Measurements from ENCODE around the gene TGFB2.

The TGFB2 gene

GRCh38 chr1:218431476-218431875 is 86.3 kb downstream of the TGFB2 start:
- Histone ChIP-seq H3K4me3 (ENCODE audit: low read depth in 1 of 5, low read length in 5 of 5) (no peak overlapping the region), H3K9me3 (ENCODE audit: control insufficient read depth in 5 of 5, low read length in 5 of 5) (no peaks in the 10 kb centered on the region), H3K9ac (ENCODE audit: low read length in 5 of 5) (no peak overlapping the region), H3K27ac (ENCODE audit: low read depth, low read length) (no peak overlapping the region), H3K36me3 (ENCODE audit: control insufficient read depth in 5 of 5, insufficient read depth in 5 of 5, low read length in 5 of 5) (peaks cover 0 to 4% (median 0%) of the 10 kb centered on the region in 5 donors), H3K27me3 (ENCODE audit: control insufficient read depth in 5 of 5, insufficient read depth in 4 of 5, low read length in 5 of 5) (no peaks in the 10 kb centered on the region), H3K4me1 (ENCODE audit: control insufficient read depth in 5 of 5, insufficient read depth in 5 of 5, low read length in 5 of 5) (peaks cover 0 to 2% (median under 1%) of the 10 kb centered on the region in 5 donors)

GRCh38 chr1:218433744-218434143 is 88.6 kb downstream of the TGFB2 start:
- Histone ChIP-seq H3K36me3 (ENCODE audit: control insufficient read depth in 5 of 5, insufficient read depth in 5 of 5, low read length in 5 of 5) (peaks cover 0 to 4% (median 0%) of the 10 kb centered on the region in 5 donors), H3K27ac (ENCODE audit: low read depth, low read length) (no peak overlapping the region), H3K4me3 (ENCODE audit: low read depth in 1 of 5, low read length in 5 of 5) (no peak overlapping the region), H3K4me1 (ENCODE audit: control insufficient read depth in 5 of 5, insufficient read depth in 5 of 5, low read length in 5 of 5) (no peaks in the 10 kb centered on the region), H3K9ac (ENCODE audit: low read length in 5 of 5) (no peak overlapping the region), H3K9me3 (ENCODE audit: control insufficient read depth in 5 of 5, low read length in 5 of 5) (no peaks in the 10 kb centered on the region), H3K27me3 (ENCODE audit: control insufficient read depth in 5 of 5, insufficient read depth in 4 of 5, low read length in 5 of 5) (no peaks in the 10 kb centered on the region)

DNA sequence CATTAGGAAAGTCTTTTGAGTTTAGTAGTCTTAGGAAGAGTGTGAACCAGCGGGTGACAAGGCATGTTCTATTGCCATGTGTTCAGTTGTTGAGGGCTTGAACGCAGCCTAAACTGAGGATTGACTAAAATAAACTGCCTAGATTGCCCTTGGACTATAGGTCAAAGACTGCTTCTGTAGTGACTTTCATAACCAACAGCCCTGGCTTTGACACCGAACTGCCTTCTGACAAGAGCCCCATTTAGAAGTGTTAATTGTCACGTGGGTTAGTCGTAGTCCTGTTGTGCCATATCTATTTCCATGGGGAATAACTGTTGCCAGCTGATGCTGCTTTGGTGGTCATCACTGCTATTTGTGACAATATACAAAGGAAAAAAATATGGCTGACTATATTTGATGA is 90.4 kb downstream of the TGFB2 start:
- no peak overlapping the region for H3K4me3 ChIP-seq (ENCODE audit: low read depth in 1 of 5, low read length in 5 of 5)
- H3K36me3 ChIP-seq (ENCODE audit: control insufficient read depth in 5 of 5, insufficient read depth in 5 of 5, low read length in 5 of 5), result peaks cover 0 to 4% (median 0%) of the 10 kb centered on the region in 5 donors
- H3K9me3 ChIP-seq (ENCODE audit: control insufficient read depth in 5 of 5, low read length in 5 of 5), result no peaks in the 10 kb centered on the region
- no peak overlapping the region for H3K27ac ChIP-seq (ENCODE audit: low read depth, low read length)
- no peaks in the 10 kb centered on the region for H3K27me3 ChIP-seq (ENCODE audit: control insufficient read depth in 5 of 5, insufficient read depth in 4 of 5, low read length in 5 of 5)
- H3K4me1 ChIP-seq (ENCODE audit: control insufficient read depth in 5 of 5, insufficient read depth in 5 of 5, low read length in 5 of 5), result peaks cover 0 to 8% (median 4%) of the 10 kb centered on the region in 5 donors
- no peak overlapping the region for H3K9ac ChIP-seq (ENCODE audit: low read length in 5 of 5)

DNA sequence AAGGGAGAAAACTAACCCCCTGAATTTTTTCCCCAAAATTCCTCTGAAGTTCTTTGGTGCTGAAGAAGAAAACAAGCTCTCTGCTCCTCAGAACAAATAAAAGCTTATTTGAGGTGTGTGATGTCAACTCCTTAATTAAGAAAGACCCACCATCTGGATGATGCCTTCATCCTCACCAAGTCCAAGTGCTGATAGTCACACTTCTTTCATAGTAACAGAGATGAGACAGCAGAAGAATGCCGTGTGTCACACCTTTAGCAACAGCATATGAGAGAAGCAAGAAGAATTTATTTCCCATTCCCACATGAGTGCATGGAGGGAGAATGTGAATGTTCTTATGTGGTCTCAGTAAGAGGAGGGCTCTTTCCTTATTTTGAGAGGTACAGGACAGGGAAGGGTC is 91.2 kb downstream of the TGFB2 start:
- H3K27ac ChIP-seq (ENCODE audit: low read depth, low read length), result no peak overlapping the region
- H3K36me3 ChIP-seq (ENCODE audit: control insufficient read depth in 5 of 5, insufficient read depth in 5 of 5, low read length in 5 of 5), result peaks cover 0 to 4% (median 0%) of the 10 kb centered on the region in 5 donors
- no peak overlapping the region for H3K4me3 ChIP-seq (ENCODE audit: low read depth in 1 of 5, low read length in 5 of 5)
- H3K9ac ChIP-seq (ENCODE audit: low read length in 5 of 5), result no peak overlapping the region
- H3K4me1 ChIP-seq (ENCODE audit: control insufficient read depth in 5 of 5, insufficient read depth in 5 of 5, low read length in 5 of 5), result peaks cover 0 to 8% (median 4%) of the 10 kb centered on the region in 5 donors
- no peaks in the 10 kb centered on the region for H3K27me3 ChIP-seq (ENCODE audit: control insufficient read depth in 5 of 5, insufficient read depth in 4 of 5, low read length in 5 of 5)
- H3K9me3 ChIP-seq (ENCODE audit: control insufficient read depth in 5 of 5, low read length in 5 of 5), result no peaks in the 10 kb centered on the region

- Histone ChIP-seq H3K36me3 (ENCODE audit: control insufficient read depth in 5 of 5, insufficient read depth in 5 of 5, low read length in 5 of 5) (peaks cover 0 to 4% (median 0%) of the 10 kb centered on the region in 5 donors), H3K27me3 (ENCODE audit: control insufficient read depth in 5 of 5, insufficient read depth in 4 of 5, low read length in 5 of 5) (no peaks in the 10 kb centered on the region), H3K27ac (ENCODE audit: low read depth, low read length) (no peak overlapping the region), H3K9ac (ENCODE audit: low read length in 5 of 5) (no peak overlapping the region), H3K4me3 (ENCODE audit: low read depth in 1 of 5, low read length in 5 of 5) (no peak overlapping the region), H3K9me3 (ENCODE audit: control insufficient read depth in 5 of 5, low read length in 5 of 5) (no peaks in the 10 kb centered on the region), H3K4me1 (ENCODE audit: control insufficient read depth in 5 of 5, insufficient read depth in 5 of 5, low read length in 5 of 5) (peaks cover 0 to 8% (median 4%) of the 10 kb centered on the region in 5 donors)
Measured at GRCh38 chr1:218436997-218437396, 91.9 kb downstream of the TGFB2 start.

DNA sequence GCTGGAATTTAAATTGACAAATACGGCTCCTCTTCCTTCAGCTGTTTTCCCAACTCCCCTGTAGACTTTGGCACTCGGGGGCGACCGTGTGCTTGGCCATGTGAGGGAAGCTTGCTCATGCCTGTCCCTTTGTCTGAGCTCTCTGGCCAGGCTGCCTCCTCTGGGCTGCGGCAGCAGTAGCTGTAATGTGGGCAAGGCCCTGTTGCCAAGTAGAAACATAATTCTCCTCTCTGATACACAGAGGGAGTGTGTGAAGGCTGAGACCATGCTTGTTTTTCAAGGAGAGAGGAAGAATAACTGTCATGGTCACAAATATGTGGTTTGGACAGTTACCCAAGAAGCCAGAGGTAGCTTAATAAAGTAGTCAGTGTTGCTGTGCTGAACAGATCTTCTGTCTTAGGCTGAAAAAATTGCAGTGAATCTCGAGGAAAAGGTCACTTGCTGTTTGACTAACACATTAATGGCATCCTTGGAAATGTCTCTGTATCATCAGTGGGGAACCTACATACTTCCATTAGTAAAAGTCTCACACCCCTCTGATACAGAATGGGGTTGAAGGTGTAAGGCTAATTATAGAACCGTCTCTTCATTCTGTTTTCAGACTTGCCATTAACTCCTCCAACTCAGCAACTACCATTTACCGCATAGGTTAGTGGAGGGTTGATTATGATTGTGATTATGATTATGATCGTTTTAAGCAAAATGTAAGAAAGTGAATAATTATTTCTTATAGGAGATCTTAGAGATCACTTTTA is 94.6 kb downstream of the TGFB2 start:
- Histone ChIP-seq H3K27me3 (ENCODE audit: control insufficient read depth in 5 of 5, insufficient read depth in 4 of 5, low read length in 5 of 5) (no peaks in the 10 kb centered on the region), H3K4me1 (ENCODE audit: control insufficient read depth in 5 of 5, insufficient read depth in 5 of 5, low read length in 5 of 5) (peaks cover 0 to 8% (median 4%) of the 10 kb centered on the region in 5 donors), H3K27ac (ENCODE audit: low read depth, low read length) (no peak overlapping the region), H3K9me3 (ENCODE audit: control insufficient read depth in 5 of 5, low read length in 5 of 5) (no peaks in the 10 kb centered on the region), H3K36me3 (ENCODE audit: control insufficient read depth in 5 of 5, insufficient read depth in 5 of 5, low read length in 5 of 5) (no peaks in the 10 kb centered on the region), H3K9ac (ENCODE audit: low read length in 5 of 5) (no peak overlapping the region), H3K4me3 (ENCODE audit: low read depth in 1 of 5, low read length in 5 of 5) (no peak overlapping the region)

GRCh38 chr1:218443255-218443654 is 98.1 kb downstream of the TGFB2 start:
- Histone ChIP-seq H3K27me3 (ENCODE audit: control insufficient read depth in 5 of 5, insufficient read depth in 4 of 5, low read length in 5 of 5) (no peaks in the 10 kb centered on the region), H3K4me1 (ENCODE audit: control insufficient read depth in 5 of 5, insufficient read depth in 5 of 5, low read length in 5 of 5) (peaks cover 0 to 10% (median 4%) of the 10 kb centered on the region in 5 donors), H3K4me3 (ENCODE audit: low read depth in 1 of 5, low read length in 5 of 5) (no peak overlapping the region), H3K27ac (ENCODE audit: low read depth, low read length) (no peak overlapping the region), H3K36me3 (ENCODE audit: control insufficient read depth in 5 of 5, insufficient read depth in 5 of 5, low read length in 5 of 5) (no peaks in the 10 kb centered on the region), H3K9ac (ENCODE audit: low read length in 5 of 5) (no peak overlapping the region), H3K9me3 (ENCODE audit: control insufficient read depth in 5 of 5, low read length in 5 of 5) (no peaks in the 10 kb centered on the region)

DNA sequence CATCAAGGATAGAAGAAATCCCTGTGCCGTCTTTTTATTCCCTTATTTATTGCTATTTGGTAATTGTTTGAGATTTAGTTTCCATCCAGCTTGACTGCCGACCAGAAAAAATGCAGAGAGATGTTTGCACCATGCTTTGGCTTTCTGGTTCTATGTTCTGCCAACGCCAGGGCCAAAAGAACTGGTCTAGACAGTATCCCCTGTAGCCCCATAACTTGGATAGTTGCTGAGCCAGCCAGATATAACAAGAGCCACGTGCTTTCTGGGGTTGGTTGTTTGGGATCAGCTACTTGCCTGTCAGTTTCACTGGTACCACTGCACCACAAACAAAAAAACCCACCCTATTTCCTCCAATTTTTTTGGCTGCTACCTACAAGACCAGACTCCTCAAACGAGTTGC is 99.0 kb downstream of the TGFB2 start:
- H3K36me3 ChIP-seq (ENCODE audit: control insufficient read depth in 5 of 5, insufficient read depth in 5 of 5, low read length in 5 of 5), result no peaks in the 10 kb centered on the region
- H3K27me3 ChIP-seq (ENCODE audit: control insufficient read depth in 5 of 5, insufficient read depth in 4 of 5, low read length in 5 of 5), result no peaks in the 10 kb centered on the region
- H3K9ac ChIP-seq (ENCODE audit: low read length in 5 of 5), result no peak overlapping the region
- no peaks in the 10 kb centered on the region for H3K9me3 ChIP-seq (ENCODE audit: control insufficient read depth in 5 of 5, low read length in 5 of 5)
- no peak overlapping the region for H3K27ac ChIP-seq (ENCODE audit: low read depth, low read length)
- H3K4me1 ChIP-seq (ENCODE audit: control insufficient read depth in 5 of 5, insufficient read depth in 5 of 5, low read length in 5 of 5), result peaks cover 0 to 9% (median 4%) of the 10 kb centered on the region in 5 donors
- H3K4me3 ChIP-seq (ENCODE audit: low read depth in 1 of 5, low read length in 5 of 5), result no peak overlapping the region

DNA sequence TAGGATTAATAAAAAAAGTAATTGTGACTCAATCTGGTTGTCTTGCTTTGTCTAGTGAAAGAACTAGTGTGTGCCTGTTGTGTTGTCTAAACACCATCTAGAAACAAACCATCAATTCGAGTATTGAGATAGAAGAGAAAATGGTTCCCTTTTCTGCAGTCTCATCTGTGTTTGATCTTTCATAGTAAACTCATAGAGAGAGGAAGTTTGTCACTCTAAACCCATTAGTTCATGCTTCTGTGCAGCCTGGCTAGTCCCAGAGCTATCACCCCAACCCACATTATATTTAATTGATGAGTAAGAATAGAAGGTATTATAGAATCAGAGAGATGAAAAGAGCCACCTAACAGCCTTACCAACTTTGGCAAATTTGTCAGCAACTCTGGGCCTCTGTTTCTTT is 99.5 kb downstream of the TGFB2 start:
- Histone ChIP-seq H3K9ac (ENCODE audit: low read length in 5 of 5) (no peak overlapping the region), H3K9me3 (ENCODE audit: control insufficient read depth in 5 of 5, low read length in 5 of 5) (no peaks in the 10 kb centered on the region), H3K36me3 (ENCODE audit: control insufficient read depth in 5 of 5, insufficient read depth in 5 of 5, low read length in 5 of 5) (no peaks in the 10 kb centered on the region), H3K27me3 (ENCODE audit: control insufficient read depth in 5 of 5, insufficient read depth in 4 of 5, low read length in 5 of 5) (no peaks in the 10 kb centered on the region), H3K4me1 (ENCODE audit: control insufficient read depth in 5 of 5, insufficient read depth in 5 of 5, low read length in 5 of 5) (peaks cover 0 to 5% (median 1%) of the 10 kb centered on the region in 5 donors), H3K4me3 (ENCODE audit: low read depth in 1 of 5, low read length in 5 of 5) (no peak overlapping the region), H3K27ac (ENCODE audit: low read depth, low read length) (no peak overlapping the region)

DNA sequence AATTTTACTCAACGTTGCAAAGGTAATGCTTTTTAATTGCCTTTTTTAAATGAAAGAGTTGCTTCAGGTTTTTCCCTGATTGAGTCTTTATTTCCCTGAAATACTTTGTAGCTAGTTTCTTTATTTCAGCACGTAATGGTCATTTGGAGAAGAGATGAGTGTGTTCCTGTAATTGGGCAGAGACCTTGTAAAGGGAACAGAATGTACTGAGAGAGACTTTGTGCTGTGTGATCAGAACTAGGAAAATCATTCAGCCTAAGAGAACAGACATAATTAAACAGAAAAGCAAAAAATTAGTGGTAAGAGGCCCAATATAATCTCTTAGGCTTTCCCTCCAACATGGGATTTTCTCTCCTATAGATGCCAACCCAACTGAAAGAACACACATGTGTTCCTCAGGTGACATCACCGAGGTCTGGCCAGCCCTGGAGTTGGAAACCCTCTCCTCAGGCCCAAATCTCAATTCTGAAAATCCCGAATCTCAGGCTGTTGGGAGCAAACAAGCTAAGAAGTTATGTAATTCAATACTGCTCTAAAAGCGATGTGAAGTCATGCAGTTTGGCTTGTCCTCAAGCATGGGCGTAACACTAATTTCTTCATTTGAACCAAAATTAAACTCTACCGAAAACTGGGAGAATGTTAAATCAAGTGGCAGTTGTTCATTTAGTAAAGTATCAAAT is 102.0 kb downstream of the TGFB2 start:
- Histone ChIP-seq H3K27me3 (ENCODE audit: control insufficient read depth in 5 of 5, insufficient read depth in 4 of 5, low read length in 5 of 5) (no peaks in the 10 kb centered on the region), H3K9ac (ENCODE audit: low read length in 5 of 5) (peak overlapping the region in 1 of 5 donors; percentile 1), H3K9me3 (ENCODE audit: control insufficient read depth in 5 of 5, low read length in 5 of 5) (no peaks in the 10 kb centered on the region), H3K4me1 (ENCODE audit: control insufficient read depth in 5 of 5, insufficient read depth in 5 of 5, low read length in 5 of 5) (peaks cover 0 to 2% (median 0%) of the 10 kb centered on the region in 5 donors), H3K27ac (ENCODE audit: low read depth, low read length) (no peak overlapping the region), H3K36me3 (ENCODE audit: control insufficient read depth in 5 of 5, insufficient read depth in 5 of 5, low read length in 5 of 5) (no peaks in the 10 kb centered on the region), H3K4me3 (ENCODE audit: low read depth in 1 of 5, low read length in 5 of 5) (no peak overlapping the region)
